GM12872 (cell line): ENCODE measurements around the gene PAPPA2.

Experiments
- TF ChIP-seq, protein P1 (sequence below): IDR thresholded peaks from 3 replicates; pipeline ENCODE4 v1.5.1; 2011; ENCODE audit warnings: low read depth, mild to moderate bottlenecking, low read length, moderate library complexity; ENCODE audit not compliant: insufficient read depth

The PAPPA2 gene

DNA sequence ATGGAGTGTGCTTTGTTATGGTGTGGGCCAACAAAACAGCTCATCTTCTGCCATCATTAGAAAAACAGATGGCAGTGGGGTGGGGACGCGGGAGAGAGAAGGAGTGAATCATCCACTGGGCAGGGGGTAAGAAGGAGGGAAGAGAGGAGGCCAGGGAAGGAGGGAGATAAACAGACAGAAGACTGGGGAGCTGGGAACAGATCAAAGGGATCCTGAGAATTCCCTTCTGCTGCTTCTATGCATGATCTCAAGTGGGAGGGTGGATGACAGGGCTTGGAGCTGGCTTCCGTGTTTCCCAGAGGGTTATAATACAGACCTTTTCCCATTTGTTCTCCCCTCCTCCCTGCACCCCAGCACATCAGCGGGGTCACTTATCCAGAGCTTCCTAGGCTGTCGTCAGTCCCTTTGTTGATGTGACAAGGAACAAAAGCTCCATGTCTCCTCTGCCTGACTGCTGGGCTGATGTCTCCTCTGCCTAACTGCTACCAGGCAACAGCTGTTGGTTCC, 338.6 kb downstream of the PAPPA2 start:
- TF ChIP-seq, protein P1, sequence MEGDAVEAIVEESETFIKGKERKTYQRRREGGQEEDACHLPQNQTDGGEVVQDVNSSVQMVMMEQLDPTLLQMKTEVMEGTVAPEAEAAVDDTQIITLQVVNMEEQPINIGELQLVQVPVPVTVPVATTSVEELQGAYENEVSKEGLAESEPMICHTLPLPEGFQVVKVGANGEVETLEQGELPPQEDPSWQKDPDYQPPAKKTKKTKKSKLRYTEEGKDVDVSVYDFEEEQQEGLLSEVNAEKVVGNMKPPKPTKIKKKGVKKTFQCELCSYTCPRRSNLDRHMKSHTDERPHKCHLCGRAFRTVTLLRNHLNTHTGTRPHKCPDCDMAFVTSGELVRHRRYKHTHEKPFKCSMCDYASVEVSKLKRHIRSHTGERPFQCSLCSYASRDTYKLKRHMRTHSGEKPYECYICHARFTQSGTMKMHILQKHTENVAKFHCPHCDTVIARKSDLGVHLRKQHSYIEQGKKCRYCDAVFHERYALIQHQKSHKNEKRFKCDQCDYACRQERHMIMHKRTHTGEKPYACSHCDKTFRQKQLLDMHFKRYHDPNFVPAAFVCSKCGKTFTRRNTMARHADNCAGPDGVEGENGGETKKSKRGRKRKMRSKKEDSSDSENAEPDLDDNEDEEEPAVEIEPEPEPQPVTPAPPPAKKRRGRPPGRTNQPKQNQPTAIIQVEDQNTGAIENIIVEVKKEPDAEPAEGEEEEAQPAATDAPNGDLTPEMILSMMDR = no peak

DNA sequence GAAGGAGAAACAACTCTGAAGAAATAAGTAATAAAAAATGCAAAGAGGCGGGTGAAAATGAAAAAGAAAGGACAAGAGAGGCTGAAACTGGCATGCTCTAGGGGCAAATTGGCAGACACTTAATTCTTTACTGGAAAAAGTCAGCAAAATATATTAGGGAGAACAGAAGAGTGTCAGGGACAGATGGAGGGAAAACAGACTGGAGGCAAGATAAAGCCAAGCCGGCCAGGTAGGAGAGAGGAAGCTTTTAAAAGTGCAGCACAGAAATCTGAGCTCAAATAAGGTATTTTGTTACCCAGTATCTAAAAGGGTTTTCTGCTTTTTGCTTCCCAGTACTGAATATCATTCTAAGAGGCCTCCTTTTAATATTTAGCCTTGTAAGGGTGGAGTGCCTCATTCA, 339.3 kb downstream of the PAPPA2 start:
- TF ChIP-seq, protein P1 = no peak

DNA sequence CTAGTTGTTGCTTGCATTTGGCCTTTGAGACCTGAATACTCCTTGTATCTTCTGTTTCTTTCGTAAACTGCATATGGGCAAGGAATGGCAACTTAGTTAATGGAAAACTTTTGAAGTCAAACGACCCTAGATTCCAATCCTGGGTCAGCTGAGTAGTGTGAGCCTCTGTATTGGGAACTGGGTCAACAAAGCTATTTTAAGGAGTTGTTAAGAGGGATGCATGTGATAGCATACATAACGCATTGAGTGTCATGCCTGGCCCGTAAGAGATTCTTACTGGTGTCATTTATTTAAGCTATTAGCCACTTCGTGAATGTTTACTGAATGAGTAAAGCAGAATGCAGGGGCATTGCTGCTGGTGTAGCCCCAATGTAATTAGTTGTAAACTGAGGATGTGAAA, 340.1 kb downstream of the PAPPA2 start:
- TF ChIP-seq, protein P1 = no peak

DNA sequence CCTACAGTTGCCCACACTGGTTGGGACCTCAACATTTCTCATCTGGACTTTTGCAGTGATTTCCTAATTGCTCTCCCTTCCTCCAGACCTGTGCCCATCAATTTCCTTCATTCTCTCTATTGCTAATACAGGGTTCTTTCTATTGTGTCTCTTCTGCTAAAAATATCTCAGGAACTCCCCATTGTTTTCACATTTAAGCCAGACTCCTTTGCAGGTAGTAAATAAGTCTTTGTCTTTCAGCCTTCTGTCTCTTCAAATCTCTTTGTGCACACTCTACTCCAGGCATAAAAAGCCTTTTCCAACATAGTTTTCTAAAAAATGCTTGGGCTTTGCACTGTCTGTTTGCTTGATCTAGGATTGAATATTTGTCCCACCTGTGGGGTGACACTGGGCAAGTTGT, 340.6 kb downstream of the PAPPA2 start:
- TF ChIP-seq, protein P1 = no peak

- TF ChIP-seq, protein P1 = no peak
Observed at GRCh38 chr1:176809292-176809691, 346.3 kb downstream of the PAPPA2 start.

- TF ChIP-seq, protein P1 = no peak
Observed at GRCh38 chr1:176811511-176812288, 348.7 kb downstream of the PAPPA2 start.

DNA sequence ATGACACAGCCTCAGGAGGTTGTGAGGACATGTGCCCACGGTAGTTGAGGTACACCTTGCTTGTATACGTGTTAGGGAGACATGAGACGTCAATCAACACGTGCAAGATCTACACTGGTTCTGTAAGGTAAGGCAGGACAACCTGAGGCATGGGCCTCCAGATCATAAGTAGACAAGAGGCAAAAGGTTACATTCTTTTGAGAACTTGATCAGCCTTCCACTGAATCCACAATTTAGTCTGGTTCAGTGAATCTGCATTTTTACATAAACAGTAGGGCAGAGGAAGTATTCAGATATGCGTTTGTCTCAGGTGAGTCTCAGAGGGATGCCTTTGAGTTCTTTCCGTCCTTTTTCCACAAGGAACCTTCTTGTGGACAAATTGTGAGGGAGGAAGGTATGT, 352.6 kb downstream of the PAPPA2 start:
- TF ChIP-seq, protein P1 = no peak
